Esophagus (tissue), 2 donors: ENCODE data around the gene MYL2. TPM values are rescaled to one million over a fixed set of nuclear protein-coding genes. Genes with fewer than 3 reads are reported as not detected.
"Not testable (repeated sequence)": the region's sequence is repeated elsewhere in the genome, so short reads cannot be mapped to it uniquely, and the experiment has no call there.

Source experiments
- H3K27ac ChIP-seq, 2 donors: one replicate each; pipeline ENCODE4 v1.5.1; 2013; ENCODE audit warnings: low read depth in 2 of 2, mild to moderate bottlenecking in 2 of 2, inconsistent platforms in 1 of 2, low read length in 1 of 2, moderate library complexity in 1 of 2
- H3K27me3 ChIP-seq, 2 donors: one replicate each; pipeline ENCODE4 v1.6.1; 2013; ENCODE audit warnings: low read length in 2 of 2, control low read depth in 1 of 2, mild to moderate bottlenecking in 1 of 2; ENCODE audit not compliant: insufficient read depth in 2 of 2, control insufficient read depth in 1 of 2
- H3K36me3 ChIP-seq, 2 donors: one replicate each; pipeline ENCODE4 v1.6.1; 2013; ENCODE audit warnings: low read length in 1 of 2; ENCODE audit not compliant: control insufficient read depth in 2 of 2, insufficient read depth in 2 of 2
- H3K4me1 ChIP-seq, 2 donors: one replicate each; pipeline ENCODE4 v1.6.1; 2013; ENCODE audit warnings: low read length in 1 of 2; ENCODE audit not compliant: control insufficient read depth in 2 of 2, insufficient read depth in 2 of 2
- H3K4me3 ChIP-seq, 2 donors: one replicate each; pipeline ENCODE4 v1.5.1; 2013; ENCODE audit warnings: low read length in 2 of 2, mild to moderate bottlenecking in 2 of 2, low read depth in 1 of 2, moderate library complexity in 1 of 2
- H3K9me3 ChIP-seq, 2 donors: one replicate each; pipeline ENCODE4 v1.6.1; 2013; ENCODE audit warnings: mild to moderate bottlenecking in 2 of 2, low read depth in 1 of 2, low read length in 1 of 2, moderate library complexity in 1 of 2; ENCODE audit not compliant: control insufficient read depth in 2 of 2, insufficient read depth in 1 of 2
- WGBS, 2 donors: extraction: QIAGEN DNeasy Blood & Tissue Kit; methylation state at CpG; one replicate each; pipeline ENCODE4 v1.1.7; 2013; 5-methylcytosine and 5-hydroxymethylcytosine counted together
- polyA plus RNA-seq, 2 donors: library from polyadenylated mRNA; stranded (reverse); fragments of 200-250 nt; gene quantifications; one replicate each; pipeline ENCODE4 v1.2.3, GENCODE V29; 2013
- donor health status: healthy with polysubstance abuse.
- donor health status: Bipolar disorder and iron deficiency.

The MYL2 gene, protein sequence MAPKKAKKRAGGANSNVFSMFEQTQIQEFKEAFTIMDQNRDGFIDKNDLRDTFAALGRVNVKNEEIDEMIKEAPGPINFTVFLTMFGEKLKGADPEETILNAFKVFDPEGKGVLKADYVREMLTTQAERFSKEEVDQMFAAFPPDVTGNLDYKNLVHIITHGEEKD
- polyA plus RNA-seq: 1 to 10 TPM in 1 of 2 donors, under 1 TPM in 1; 0.92 to 4.0 TPM

DNA sequence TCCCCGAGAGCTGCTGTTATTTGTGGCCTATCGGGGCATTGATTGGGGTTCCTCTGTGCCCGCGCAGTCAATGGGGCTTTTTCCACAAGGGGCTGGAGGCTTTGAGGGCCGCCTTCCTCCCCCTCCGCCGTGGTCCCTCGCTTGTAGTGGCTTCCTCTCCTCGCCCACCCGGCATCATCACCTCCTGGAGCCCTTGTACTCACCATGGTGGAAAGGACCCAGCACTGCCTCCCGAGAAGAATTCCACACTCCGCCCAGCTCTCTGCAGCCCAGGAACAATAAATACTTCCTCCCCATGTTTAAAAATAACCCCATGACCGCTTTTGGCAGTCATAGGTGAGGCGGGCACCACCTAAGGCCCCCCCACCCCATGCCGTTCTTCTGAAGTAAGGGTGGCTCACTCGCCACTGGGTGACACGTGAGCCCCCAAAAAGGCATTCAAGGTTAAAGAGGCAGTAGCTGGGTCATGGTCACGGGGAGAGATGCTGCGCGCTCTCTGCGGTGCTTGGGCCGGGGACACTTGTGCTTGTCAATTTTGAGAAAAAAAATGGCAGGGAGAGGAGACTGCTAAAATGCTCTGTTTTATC is at the start of gene MYL2:
TSS of gene MYL2 (minus strand) at position 256 of the 587 bp plus-strand sequence. CDS start at position 206, 50 bp downstream.
- Histone ChIP-seq H3K27ac (no peak within 1 kb of the TSS), H3K27me3 (no peaks in the 10 kb centered on the region), H3K36me3 (no peaks in the 10 kb centered on the region), H3K4me1 (no peaks in the 10 kb centered on the region), H3K4me3 (no peak within 1 kb of the TSS), H3K9me3 (no peaks in the 10 kb centered on the region)
- WGBS, 2 donors: 63 to 71% methylated on average over 22 of the region's 22 CpGs

DNA sequence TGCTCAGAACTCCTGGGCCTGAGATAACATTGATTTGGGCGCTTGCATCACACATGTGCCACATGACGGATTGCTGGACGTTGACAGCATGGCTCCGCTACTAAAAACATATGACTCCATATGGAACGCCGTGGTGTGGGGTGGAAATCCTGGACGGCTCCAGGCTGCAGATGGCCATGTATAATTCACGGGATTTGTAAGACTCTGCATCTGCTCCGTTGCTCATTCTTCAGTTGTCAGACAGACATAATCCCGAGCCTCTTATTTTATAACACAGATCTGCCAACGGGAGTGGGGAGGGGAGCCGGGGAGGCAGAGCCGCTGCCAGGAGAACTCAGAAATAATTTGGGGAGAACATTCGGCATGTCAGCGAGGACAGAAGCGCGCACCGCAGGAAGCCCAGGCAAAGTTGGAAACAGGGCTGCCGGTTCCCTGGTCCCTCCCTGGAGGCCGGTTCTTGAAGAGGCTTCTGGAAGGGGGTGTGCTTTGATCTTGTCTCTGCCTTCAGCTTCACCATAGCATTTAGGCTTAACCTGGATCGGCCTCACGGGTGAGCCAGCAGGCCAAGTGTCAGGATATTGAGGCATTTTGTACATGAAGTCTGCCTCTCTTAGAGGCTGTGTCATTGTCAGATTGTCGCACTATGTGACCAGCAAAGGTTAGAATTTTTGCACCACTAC is 45.8 kb upstream of the MYL2 start:
- no peaks in the 10 kb centered on the region for H3K27me3 ChIP-seq
- H3K4me1 ChIP-seq: no peaks in the 10 kb centered on the region

DNA sequence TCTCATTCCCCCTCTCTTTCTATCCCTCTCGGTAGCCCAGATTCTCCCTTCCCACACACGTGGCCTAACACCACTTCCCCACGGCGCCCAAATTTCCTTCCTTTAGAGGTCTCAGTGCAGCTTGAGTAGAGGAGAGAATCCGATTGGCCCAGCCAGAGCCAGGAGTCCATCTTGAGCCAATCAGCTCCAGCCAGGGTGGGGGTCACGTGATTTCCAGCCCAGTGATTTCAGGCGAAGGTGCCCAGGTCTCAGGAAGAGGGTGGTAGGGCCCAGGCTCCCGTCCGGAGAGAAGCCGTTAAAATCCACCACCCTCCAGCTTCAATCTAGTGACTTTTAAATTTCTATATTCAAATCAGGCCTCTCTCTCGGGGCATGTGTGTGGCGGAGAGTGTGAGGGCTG is 45.2 kb upstream of the MYL2 start:
- 74 to 78% methylated on average over 12 of the region's 12 CpGs for WGBS, 2 donors
- Histone ChIP-seq H3K4me3 (no peak overlapping the region), H3K27me3 (no peaks in the 10 kb centered on the region), H3K4me1 (no peaks in the 10 kb centered on the region), H3K36me3 (no peaks in the 10 kb centered on the region), H3K9me3 (no peaks in the 10 kb centered on the region), H3K27ac (no peak overlapping the region)

More for the DNA sequence above, 45.8 kb upstream of the MYL2 start:
- Histone ChIP-seq H3K4me3 (no peak overlapping the region), H3K9me3 (peaks cover 3% of the 10 kb centered on the region in 2 donors), H3K36me3 (no peaks in the 10 kb centered on the region), H3K27ac (no peak overlapping the region)
- 67 to 69% methylated on average over 23 of the region's 23 CpGs for WGBS, 2 donors

DNA sequence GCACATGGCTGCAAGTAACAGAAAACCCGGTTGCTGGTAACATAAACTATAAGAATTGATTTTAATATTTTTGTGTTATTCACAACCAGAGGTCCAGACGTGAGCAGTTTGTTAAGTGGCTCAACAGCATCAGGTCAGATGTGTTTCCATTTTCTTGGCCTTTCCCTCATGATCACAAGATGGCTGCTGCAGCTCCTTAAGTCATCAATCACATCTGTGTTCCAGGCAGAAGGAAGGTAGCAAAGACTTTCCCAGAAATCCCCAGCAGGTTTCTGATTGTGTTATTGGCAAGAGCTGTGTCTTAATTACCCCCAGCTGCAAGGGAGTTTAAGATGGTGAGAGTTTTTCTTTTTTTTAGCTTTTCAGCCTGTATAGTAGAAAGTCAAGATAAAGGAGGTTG is 40.4 kb upstream of the MYL2 start:
- no peak overlapping the region for H3K4me3 ChIP-seq
- no peaks in the 10 kb centered on the region for H3K27me3 ChIP-seq
- WGBS, 2 donors: 83 to 92% methylated on average over 2 of the region's 2 CpGs
- H3K36me3 ChIP-seq: no peaks in the 10 kb centered on the region
- H3K4me1 ChIP-seq: no peaks in the 10 kb centered on the region
- H3K27ac ChIP-seq: no peak overlapping the region
- H3K9me3 ChIP-seq: no peaks in the 10 kb centered on the region

DNA sequence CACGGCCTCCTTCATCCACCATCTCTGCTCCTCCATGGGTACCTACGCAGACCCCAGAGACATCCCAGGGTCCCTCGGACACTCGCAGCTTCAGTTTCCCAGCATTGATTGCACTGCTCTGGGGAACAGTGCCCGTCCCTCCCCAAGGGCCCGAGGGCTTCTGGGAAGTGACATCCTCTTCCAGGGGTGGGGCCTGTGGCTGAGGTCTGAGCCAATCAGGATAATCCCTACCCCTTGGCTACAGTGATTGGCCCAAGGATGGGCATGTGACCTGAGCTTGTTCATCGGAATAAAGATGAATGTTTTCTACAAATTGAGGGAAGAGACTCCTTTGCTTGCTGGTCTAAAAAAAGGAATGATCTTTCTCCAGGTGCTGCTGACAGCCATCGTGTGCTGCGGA is 37.3 kb upstream of the MYL2 start:
- Histone ChIP-seq H3K27me3 (no peaks in the 10 kb centered on the region), H3K27ac (no peak overlapping the region), H3K4me3 (no peak overlapping the region), H3K4me1 (no peaks in the 10 kb centered on the region), H3K36me3 (no peaks in the 10 kb centered on the region), H3K9me3 (peaks cover 0 to 4% of the 10 kb centered on the region in 2 donors)
- WGBS, 2 donors: 84 to 87% methylated on average over 9 of the region's 9 CpGs

DNA sequence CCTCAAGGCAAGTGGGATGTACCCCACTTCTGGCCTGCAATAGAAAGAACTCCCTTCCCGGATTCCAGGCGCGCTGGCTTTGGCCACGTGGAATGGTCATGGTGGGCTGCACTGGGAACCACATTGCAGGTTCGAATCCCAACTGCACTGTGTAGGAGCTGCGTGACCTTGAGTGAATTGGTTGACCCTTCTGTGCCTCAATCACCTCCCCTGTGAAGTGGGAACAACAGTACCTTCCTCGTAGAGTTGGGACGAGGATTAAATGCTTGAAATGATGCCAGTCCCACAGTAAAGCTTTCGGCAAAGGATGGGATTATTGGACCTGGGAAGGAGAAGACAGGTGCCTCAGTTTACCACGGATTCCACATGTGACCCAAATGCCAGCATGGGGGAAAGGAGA is 36.8 kb upstream of the MYL2 start:
- Histone ChIP-seq H3K36me3 (no peaks in the 10 kb centered on the region), H3K27ac (no peak overlapping the region), H3K4me1 (no peaks in the 10 kb centered on the region), H3K9me3 (peaks cover 0 to 4% of the 10 kb centered on the region in 2 donors), H3K27me3 (no peaks in the 10 kb centered on the region), H3K4me3 (no peak overlapping the region)
- WGBS, 2 donors: 88 to 90% methylated on average over 10 of the region's 10 CpGs

DNA sequence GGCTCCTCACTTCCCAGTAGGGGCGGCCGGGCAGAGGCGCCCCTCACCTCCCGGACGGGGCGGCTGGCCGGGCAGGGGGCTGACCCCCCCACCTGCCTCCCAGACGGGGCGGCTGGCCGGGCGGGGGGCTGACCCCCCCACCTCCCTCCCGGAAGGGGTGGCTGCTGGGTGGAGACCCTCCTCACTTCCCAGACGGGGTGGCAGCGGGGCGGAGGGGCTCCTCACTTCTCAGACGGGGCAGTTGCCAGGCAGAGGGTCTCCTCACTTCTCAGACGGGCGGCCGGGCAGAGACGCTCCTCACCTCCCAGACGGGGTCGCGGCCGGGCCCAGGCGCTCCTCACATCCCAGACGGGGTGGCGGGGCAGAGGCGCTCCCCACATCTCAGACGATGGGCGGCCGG is 30.5 kb upstream of the MYL2 start:
- H3K4me1 ChIP-seq, H3K9me3 ChIP-seq, H3K4me3 ChIP-seq, H3K27me3 ChIP-seq, H3K27ac ChIP-seq, H3K36me3 ChIP-seq: not testable (repeated sequence)
- WGBS, 2 donors: 96 to 97% methylated on average over 26 to 30 of the region's 31 CpGs

DNA sequence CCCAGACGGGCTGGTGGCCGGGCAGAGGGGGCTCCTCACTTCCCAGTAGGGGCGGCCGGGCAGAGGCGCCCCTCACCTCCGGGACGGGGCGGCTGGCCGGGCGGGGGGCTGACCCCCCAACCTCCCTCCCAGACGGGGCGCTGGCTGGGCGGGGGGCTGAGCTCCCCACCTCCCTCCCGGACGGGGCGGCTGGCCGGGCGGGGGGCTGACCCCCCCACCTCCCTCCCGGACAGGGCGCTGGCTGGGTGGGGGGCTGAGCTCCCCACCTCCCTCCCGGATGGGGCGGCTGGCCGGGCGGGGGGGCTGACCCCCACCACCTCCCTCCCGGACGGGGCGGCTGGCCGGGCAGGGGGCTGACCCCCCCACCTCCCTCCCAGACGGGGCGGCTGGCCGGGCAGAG is 30.1 kb upstream of the MYL2 start:
- not testable (repeated sequence) for H3K27ac ChIP-seq, H3K9me3 ChIP-seq, H3K27me3 ChIP-seq, H3K4me3 ChIP-seq, H3K4me1 ChIP-seq, H3K36me3 ChIP-seq
- WGBS, 2 donors: 93 to 96% methylated on average over 15 to 28 of the region's 31 CpGs

DNA sequence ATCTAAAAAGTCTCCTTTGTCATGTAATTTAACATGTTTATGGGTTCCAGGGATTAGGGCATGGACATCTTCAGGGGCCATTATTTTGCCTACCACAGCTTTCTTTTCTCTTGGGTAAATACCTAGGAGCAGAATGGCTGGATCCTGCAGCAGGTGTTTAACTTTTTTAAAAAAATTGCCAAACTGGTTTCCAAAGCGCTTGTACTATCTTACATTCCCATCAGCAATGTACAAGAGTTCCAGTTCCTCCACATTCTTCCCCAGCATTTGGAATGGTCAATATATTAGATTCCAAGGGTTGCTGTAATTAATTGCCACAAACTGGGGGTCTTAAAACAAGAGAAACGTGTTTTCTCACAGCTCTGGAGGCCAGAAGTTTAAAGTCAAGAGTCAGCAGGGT is 27.7 kb upstream of the MYL2 start:
- WGBS, 2 donors: 57 to 69% methylated on average over 2 of the region's 2 CpGs

DNA sequence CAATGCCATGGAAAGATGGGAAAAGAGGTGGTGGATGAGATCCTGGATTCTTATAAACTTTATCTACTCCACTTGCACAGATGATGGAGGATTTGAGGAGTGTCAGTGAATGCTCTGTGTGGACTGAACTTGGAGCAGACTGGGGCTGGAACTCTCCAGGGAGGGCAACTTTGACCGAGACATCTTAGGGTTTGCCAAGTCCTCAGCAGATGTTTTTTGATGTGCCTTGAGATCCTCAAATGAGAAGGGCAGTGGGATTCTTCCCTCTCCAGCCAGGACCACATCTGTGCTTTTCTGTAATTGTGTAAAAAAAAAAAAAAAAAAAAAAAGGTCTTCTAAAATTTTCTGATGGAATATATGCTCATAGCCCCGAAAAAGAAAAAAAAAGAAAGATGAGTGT is 23.0 kb upstream of the MYL2 start:
- no peaks in the 10 kb centered on the region for H3K27me3 ChIP-seq
- H3K27ac ChIP-seq: no peak overlapping the region
- no peak overlapping the region for H3K4me3 ChIP-seq
- H3K4me1 ChIP-seq: no peaks in the 10 kb centered on the region
- H3K36me3 ChIP-seq: no peaks in the 10 kb centered on the region
- peaks cover 0 to 4% of the 10 kb centered on the region in 2 donors for H3K9me3 ChIP-seq
- WGBS, 2 donors: 45 to 49% methylated on average over 2 of the region's 2 CpGs

More for the DNA sequence above, 27.7 kb upstream of the MYL2 start:
- Histone ChIP-seq H3K27ac (no peak overlapping the region), H3K4me3 (no peak overlapping the region), H3K4me1 (no peaks in the 10 kb centered on the region), H3K27me3 (no peaks in the 10 kb centered on the region), H3K36me3 (no peaks in the 10 kb centered on the region), H3K9me3 (peaks cover 0 to 5% of the 10 kb centered on the region in 2 donors)
